ENCODE data around the gene TM7SF2. TPM values are rescaled to one million over a fixed set of nuclear protein-coding genes. Genes with fewer than 3 reads are reported as not detected.

The TM7SF2 gene
- total and polyA plus RNA-seq, 2 experiments from 2014 or later: 0.65 to 2.5 TPM

- H3K27me3 ChIP-seq (replicated peaks; ENCODE audit: insufficient read depth): no peaks in the 10 kb centered on the region
- H3F3A ChIP-seq (ENCODE audit: insufficient read depth): 0 out of 2 replicates have a peak, but pooled peaks cover 6% of the 10 kb centered on the region
- 68% methylated on average over 25 to 30 of the region's 31 CpGs for WGBS, 2 experiments (ENCODE audit: low coverage in 1 of 2, low lambda C conversion rate in 2 of 2, missing lambda C conversion rate in 2 of 2)
- no peaks in the 10 kb centered on the region for H3K9me2 ChIP-seq (ENCODE audit: insufficient read depth)
- in situ Hi-C loops (cut with MboI): no loop called here
- TF ChIP-seq EZH2 (IDR thresholded peaks at IDR 0.05; ENCODE audit: insufficient read depth, poor library complexity, severe bottlenecking) (no peak), EZH2phosphoT487 (IDR thresholded peaks at IDR 0.05; ENCODE audit: insufficient read depth, low read depth) (no peak)
- no peaks in the 10 kb centered on the region for H3K36me3 ChIP-seq (ENCODE audit: low read depth)
- peak overlapping the region; percentile 97 for H3K4me2 ChIP-seq (ENCODE audit: unreplicated experiment)
- H3K4me3 ChIP-seq: no peak overlapping the region; the same call in 1 of the 2 replicates
- H3K9ac ChIP-seq: no peak overlapping the region
- H3K27ac ChIP-seq: no peak overlapping the region
- H3K79me2 ChIP-seq (ENCODE audit: insufficient read depth): peaks cover 10% of the 10 kb centered on the region
- H4K20me1 ChIP-seq (ENCODE audit: insufficient read depth): no peaks in the 10 kb centered on the region
- no peak for DNase-seq
- H2AFZ ChIP-seq: no peak overlapping the region
- peaks cover 13% of the 10 kb centered on the region; the same call in 1 of the 2 replicates for H3K4me1 ChIP-seq (ENCODE audit: insufficient read depth)
- no peaks in the 10 kb centered on the region for H3K9me3 ChIP-seq (ENCODE audit: low read depth)
Observed at GRCh38 chr11:65111159-65111743, 421 bp upstream of the TM7SF2 start.

GRCh38 chr11:65112546-65113360, 1.1 kb downstream of the TM7SF2 start:
- TF ChIP-seq EZH2 (IDR thresholded peaks at IDR 0.05; ENCODE audit: insufficient read depth, poor library complexity, severe bottlenecking) (no peak), EZH2phosphoT487 (IDR thresholded peaks at IDR 0.05; ENCODE audit: insufficient read depth, low read depth) (no peak)
- H4K20me1 ChIP-seq (ENCODE audit: insufficient read depth): no peaks in the 10 kb centered on the region
- peak overlapping the region; percentile 71 for H3K4me3 ChIP-seq
- in situ Hi-C loops (cut with MboI): no loop called here
- no peaks in the 10 kb centered on the region for H3K9me3 ChIP-seq (ENCODE audit: low read depth)
- H3K27me3 ChIP-seq (replicated peaks; ENCODE audit: insufficient read depth): no peaks in the 10 kb centered on the region
- no peaks in the 10 kb centered on the region for H3K9me2 ChIP-seq (ENCODE audit: insufficient read depth)
- H3K36me3 ChIP-seq (ENCODE audit: low read depth): no peaks in the 10 kb centered on the region
- peak overlapping the region; percentile 26; the same call in 1 of the 2 replicates for H2AFZ ChIP-seq
- WGBS, 2 experiments (ENCODE audit: low coverage in 1 of 2, low lambda C conversion rate in 2 of 2, missing lambda C conversion rate in 2 of 2): 2 to 4% methylated on average over 40 to 48 of the region's 57 CpGs
- peaks cover 17% of the 10 kb centered on the region; the same call in 1 of the 2 replicates for H3K4me1 ChIP-seq (ENCODE audit: insufficient read depth)
- H3K27ac ChIP-seq: no peak overlapping the region
- peak overlapping the region; percentile 24; the same call in 1 of the 2 replicates for H3K9ac ChIP-seq
- H3F3A ChIP-seq (ENCODE audit: insufficient read depth): 0 out of 2 replicates have a peak, but pooled peaks cover 6% of the 10 kb centered on the region
- H3K79me2 ChIP-seq (ENCODE audit: insufficient read depth): peaks cover 14% of the 10 kb centered on the region
- peak overlapping the region; percentile 97 for H3K4me2 ChIP-seq (ENCODE audit: unreplicated experiment)
- DNase-seq: peak; percentile 73

- peak overlapping the region; percentile 26; the same call in 1 of the 2 replicates for H2AFZ ChIP-seq
- H3K9ac ChIP-seq: no peak overlapping the region
- no peaks in the 10 kb centered on the region for H3K27me3 ChIP-seq (replicated peaks; ENCODE audit: insufficient read depth)
- TF ChIP-seq EZH2 (IDR thresholded peaks at IDR 0.05; ENCODE audit: insufficient read depth, poor library complexity, severe bottlenecking): no peak
- TF ChIP-seq EZH2phosphoT487 (IDR thresholded peaks at IDR 0.05; ENCODE audit: insufficient read depth, low read depth): no peak
- H3K4me2 ChIP-seq (ENCODE audit: unreplicated experiment): peak overlapping the region; percentile 41
- peak; percentile 26 for DNase-seq
- WGBS, 2 experiments (ENCODE audit: low coverage in 1 of 2, low lambda C conversion rate in 2 of 2, missing lambda C conversion rate in 2 of 2): 10 to 19% methylated on average over 14 of the region's 14 CpGs
- no peaks in the 10 kb centered on the region for H3K9me3 ChIP-seq (ENCODE audit: low read depth)
- H3K9me2 ChIP-seq (ENCODE audit: insufficient read depth): no peaks in the 10 kb centered on the region
- peaks cover 17% of the 10 kb centered on the region; the same call in 1 of the 2 replicates for H3K4me1 ChIP-seq (ENCODE audit: insufficient read depth)
- in situ Hi-C loops (cut with MboI): no loop called here
- no peaks in the 10 kb centered on the region for H4K20me1 ChIP-seq (ENCODE audit: insufficient read depth)
- peaks cover 12% of the 10 kb centered on the region for H3F3A ChIP-seq (ENCODE audit: insufficient read depth)
- 0 out of 2 replicates have a peak overlapping the region, but pooled peaks have one; percentile 71 for H3K4me3 ChIP-seq
- H3K36me3 ChIP-seq (ENCODE audit: low read depth): 0 out of 2 replicates have a peak, but pooled peaks cover 2% of the 10 kb centered on the region
- H3K27ac ChIP-seq: no peak overlapping the region
- peaks cover 14% of the 10 kb centered on the region for H3K79me2 ChIP-seq (ENCODE audit: insufficient read depth)
Observed at GRCh38 chr11:65113361-65113756, 1.7 kb downstream of the TM7SF2 start.

GRCh38 chr11:65113839-65114238, 2.2 kb downstream of the TM7SF2 start:
- Histone ChIP-seq H3K4me2 (ENCODE audit: unreplicated experiment) (no peak overlapping the region), H3K9me2 (ENCODE audit: insufficient read depth) (no peaks in the 10 kb centered on the region), H3K27me3 (replicated peaks; ENCODE audit: insufficient read depth) (no peaks in the 10 kb centered on the region), H3K36me3 (ENCODE audit: low read depth) (0 out of 2 replicates have a peak, but pooled peaks cover 7% of the 10 kb centered on the region), H3F3A (ENCODE audit: insufficient read depth) (peaks cover 17% of the 10 kb centered on the region), H3K4me3 (no peak overlapping the region), H3K79me2 (ENCODE audit: insufficient read depth) (peaks cover 18% of the 10 kb centered on the region), H3K27ac (no peak overlapping the region), H2AFZ (no peak overlapping the region), H3K4me1 (ENCODE audit: insufficient read depth) (peaks cover 17% of the 10 kb centered on the region; the same call in 1 of the 2 replicates), H3K9me3 (ENCODE audit: low read depth) (no peaks in the 10 kb centered on the region), H4K20me1 (ENCODE audit: insufficient read depth) (no peaks in the 10 kb centered on the region), H3K9ac (no peak overlapping the region)
- DNase-seq: no peak
- in situ Hi-C loops (cut with MboI): no loop called here
- TF ChIP-seq EZH2 (IDR thresholded peaks at IDR 0.05; ENCODE audit: insufficient read depth, poor library complexity, severe bottlenecking) (no peak), EZH2phosphoT487 (IDR thresholded peaks at IDR 0.05; ENCODE audit: insufficient read depth, low read depth) (no peak)
- 53 to 64% methylated on average over 6 of the region's 6 CpGs for WGBS, 2 experiments (ENCODE audit: low coverage in 1 of 2, low lambda C conversion rate in 2 of 2, missing lambda C conversion rate in 2 of 2)
